NCI-H2107 treated with DMSO at 0.1 percent for 48 hours (cell line): ENCODE measurements around the gene DRAXIN.
A peak's percentile ranks its signal among the peaks of the same experiment; 100 is the strongest.

ENCODE experiments used
- DNase-seq: peaks from one replicate; lab custom pipeline; 2025; ENCODE audit not compliant: unreplicated experiment; lab: John Stamatoyannopoulos, UW

DRAXIN gene

GRCh38 chr1:11691302-11691914 lies at the start of gene DRAXIN:
Gene DRAXIN, plus strand, starts transcription at chr1:11691710. Its CDS starts 14,549 bp downstream, at chr1:11706259.
- DNase-seq: no peak

GRCh38 chr1:11641776-11642305 lies 49.7 kb upstream of the DRAXIN start:
- no peak for DNase-seq

DNA sequence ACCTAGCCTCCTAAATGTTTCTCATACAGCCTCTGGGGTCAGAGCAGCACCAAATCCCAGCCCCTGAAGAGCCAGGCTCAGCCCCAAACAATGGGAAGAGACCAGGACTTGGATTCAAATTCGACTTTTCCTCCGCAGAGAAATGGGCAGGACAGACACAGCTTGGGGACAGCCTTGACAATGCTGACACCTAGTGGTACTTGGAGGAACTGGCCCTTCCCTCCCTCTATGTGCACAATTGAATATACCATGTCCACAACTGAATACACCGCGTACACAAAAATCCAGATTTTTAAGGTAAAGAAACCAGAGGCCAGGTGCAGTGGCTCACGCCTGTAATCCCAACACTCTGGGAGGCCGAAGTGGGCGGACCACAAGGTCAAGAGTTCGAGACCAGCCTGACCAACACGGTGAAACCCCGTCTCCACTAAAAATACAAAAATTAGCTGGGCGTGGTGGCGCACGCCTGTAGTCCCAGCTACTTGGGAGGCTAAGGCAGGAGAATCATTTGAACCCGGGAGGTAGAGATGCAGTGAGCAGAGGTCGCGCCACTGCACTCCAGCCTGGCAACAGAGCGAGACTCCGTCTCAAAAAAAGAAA lies 49.0 kb upstream of the DRAXIN start:
- DNase-seq: peak; percentile 63

DNA sequence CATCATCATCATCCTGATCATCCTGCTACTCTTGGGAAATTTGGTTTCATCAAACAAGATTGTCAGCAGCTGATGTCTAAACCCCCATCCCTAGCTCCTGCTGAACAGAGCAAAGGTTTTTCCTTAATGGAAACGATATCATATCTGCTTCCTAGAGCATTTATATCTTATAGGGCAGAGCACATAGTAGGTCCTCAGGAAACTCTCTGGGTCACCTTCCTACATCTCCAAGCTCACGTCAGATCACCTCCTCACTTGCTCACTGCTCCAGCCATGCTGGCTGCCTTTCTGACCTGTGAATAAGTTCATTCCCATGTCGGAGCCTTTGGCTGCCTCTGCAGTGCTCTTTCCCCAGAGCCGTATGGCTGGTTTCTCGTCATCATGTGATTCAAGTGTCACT lies 47.7 kb upstream of the DRAXIN start:
- no peak for DNase-seq

DNA sequence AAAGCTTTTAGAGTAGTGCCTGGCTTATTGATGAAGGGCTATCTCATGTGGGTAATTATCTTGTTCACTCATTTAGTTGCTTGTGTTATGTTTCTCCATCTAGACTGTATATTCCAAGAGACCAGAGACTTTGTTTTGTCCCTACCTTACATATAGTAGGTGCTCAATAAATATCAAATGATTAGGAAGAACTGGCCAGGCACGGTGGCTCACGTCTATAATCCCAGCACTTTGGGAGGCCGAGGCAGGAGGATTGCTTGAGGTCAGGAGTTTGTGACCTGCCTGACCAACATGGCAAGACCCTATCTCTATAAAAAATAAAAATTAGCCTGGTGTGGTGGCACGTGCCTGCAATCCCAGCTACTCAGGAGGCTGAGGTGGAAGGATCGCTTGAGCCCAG lies 46.2 kb upstream of the DRAXIN start:
- no peak for DNase-seq

GRCh38 chr1:11645670-11646265 lies 45.7 kb upstream of the DRAXIN start:
- peak; percentile 81 for DNase-seq

- DNase-seq: no peak
These were observed 45.2 kb upstream of the DRAXIN start for GRCh38 chr1:11646317-11646716.

- DNase-seq: no peak
These were observed 44.2 kb upstream of the DRAXIN start for GRCh38 chr1:11647333-11647732.

DNA sequence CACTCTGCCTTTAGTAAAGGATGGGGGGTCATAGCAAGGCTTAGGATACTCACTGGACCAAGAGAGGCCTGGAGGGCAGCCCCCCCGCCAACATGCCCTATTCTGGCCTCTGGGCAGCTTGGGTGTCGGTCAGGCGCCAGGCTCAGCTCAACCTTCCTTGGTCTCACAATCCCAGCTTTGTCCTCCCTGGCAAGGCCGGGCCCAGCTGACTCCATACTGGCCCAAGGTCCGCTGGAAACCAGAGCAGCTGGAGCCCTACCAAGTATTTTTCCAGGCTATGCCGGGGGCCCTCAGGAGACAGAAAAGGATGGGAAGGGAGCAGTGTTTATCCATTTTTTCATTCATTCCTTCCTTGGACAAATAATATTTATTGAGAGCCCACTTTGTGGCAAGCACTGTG lies 43.5 kb upstream of the DRAXIN start:
- no peak for DNase-seq

DNA sequence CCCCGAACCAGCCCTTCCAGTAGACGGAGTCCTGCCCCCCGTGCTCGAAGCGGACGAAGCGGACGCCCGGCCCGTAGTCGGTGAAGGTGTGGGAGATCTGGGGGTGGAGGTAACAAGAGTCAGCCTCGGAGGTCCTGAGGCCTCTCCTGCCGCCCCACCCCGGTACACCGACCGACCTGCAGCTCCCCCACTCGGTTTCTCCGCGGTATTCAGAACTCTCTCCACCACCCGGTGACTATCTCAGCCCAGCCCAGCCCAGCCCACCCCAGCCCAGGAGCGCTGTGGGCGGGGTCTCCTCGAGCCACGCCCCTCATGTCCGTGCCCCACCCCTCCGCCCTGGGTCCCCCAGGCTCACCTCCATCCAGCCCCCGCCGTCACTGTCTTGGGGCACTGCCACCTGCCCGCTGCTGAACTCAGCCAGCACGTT lies 42.8 kb upstream of the DRAXIN start:
- DNase-seq: no peak

- no peak for DNase-seq
These were observed 42.3 kb upstream of the DRAXIN start for GRCh38 chr1:11649237-11649623.

DNA sequence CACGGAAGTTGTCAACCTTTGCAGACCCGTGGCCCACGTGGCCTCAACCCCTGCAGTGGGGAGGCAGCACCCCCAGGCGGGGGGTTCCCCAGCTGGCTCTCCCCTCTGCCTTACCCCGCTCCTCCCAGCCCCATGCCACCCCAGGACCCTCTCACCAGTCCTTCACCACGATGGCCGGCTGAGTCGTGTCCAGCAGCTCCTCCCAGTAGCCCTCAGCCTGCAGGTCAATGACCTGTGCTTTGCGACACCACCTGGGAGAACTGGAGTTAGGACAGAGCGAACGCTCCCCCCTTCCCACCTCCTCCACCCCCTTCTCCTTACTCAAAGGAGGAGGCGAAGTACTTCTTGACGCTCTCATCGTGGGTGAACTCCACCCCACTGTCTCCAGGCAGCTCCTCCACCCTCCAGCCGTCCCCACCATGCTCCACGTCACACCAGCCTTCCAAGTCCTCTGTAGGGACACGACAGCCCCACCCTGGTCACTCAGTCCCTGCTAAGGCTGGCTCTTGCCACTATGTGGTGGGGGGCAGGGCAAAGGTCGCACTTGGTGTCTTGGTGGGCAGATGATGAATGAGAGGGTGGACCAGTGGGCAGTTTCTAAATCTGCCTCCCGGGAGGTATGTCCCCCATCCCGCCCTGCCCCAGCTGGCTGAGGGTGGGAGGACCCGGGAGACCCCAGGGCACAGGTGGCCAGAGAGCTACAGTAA lies 41.7 kb upstream of the DRAXIN start:
- no peak for DNase-seq

GRCh38 chr1:11650331-11650991 lies 41.0 kb upstream of the DRAXIN start:
- DNase-seq: no peak

- no peak for DNase-seq
These were observed 40.5 kb upstream of the DRAXIN start for GRCh38 chr1:11651017-11651416.

DNA sequence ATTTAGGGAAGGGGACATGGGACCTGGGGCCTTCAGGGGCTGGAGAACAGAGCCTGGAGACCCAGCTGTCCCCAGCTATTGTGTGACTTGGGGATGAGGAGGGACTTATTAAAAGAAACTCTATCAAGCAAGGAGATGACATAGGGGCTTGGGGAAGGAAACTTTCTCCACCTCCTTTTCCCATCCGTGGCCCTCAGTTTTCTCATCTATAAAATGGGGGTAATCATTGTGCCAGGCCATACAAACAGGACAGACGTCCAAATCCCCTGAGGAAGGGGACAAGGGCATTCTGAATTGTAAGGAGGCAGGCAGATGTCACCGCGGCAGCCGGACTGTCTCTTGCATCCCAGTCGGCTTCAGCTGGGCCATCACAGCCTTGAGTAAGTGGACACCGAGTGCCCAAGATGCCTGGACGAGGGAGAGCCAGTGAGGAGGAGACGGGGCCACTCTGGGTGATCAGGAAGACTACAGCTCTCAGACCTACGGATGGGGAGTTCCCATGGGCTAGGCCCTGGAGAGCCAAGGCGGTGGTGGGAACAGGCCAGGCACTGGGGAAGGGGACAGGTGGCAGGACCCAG lies 39.2 kb upstream of the DRAXIN start:
- no peak for DNase-seq

GRCh38 chr1:11653101-11653860 lies 38.2 kb upstream of the DRAXIN start:
- peak; percentile 59 for DNase-seq

DNA sequence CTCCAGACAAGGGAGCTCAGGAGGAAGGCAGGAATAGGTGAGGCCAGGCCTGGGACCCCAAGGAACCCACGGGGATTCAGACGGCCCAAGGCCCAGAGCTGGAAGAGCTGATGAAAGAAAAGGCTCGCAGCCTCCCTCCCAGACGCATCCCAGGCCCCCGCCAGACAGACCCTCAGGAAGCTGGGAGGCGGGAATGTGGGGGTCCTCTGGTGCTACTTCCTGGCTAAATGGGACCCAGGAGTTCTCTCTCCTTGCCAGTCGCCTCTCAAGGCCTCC lies 37.7 kb upstream of the DRAXIN start:
- DNase-seq: no peak

DNA sequence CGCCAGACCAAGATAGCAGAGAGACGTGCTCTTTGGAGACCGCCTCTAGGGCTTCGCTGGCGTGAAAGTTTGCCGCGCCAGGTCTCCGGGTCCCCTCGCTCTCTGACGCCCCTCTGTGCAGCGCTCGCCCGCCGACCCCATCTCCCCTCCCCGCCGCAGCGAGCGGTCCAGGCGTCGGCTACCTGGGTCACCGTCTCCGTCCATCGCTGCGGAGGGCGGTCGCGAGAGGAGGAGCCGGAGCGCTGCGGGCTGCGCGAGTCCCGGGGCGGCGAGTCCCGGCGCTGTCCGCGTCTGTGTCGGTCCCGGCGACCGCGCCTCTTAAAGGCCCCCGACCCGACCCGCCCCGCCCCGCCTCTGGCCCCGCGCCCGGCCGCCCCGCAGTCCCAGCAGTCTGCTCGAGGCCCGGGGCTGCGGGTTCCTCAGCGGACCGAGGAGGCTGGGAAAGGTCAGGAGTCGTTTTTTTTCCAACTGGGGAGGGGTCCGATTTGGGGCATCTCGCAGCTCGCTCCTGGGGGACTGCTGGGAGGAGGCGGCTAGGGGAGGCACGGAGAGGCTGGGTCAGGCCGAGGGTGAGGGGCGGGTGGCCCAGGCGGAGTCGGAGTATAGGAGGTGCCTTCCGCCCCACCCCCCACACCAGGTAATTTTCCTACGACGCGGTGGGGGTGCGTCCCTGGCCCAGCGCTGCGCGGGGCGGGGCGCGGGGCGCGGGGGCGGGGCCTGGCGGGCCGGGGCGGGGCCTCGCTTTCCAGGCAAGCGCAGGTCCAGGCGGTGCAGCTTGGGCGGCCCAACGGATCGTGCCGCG lies 37.2 kb upstream of the DRAXIN start, which contains the start of the genes FBXO2 and FBXO44:
TSS of gene FBXO2 (minus strand) at position 293 of the 802 bp plus-strand sequence. CDS start at position 204, 89 bp downstream.
TSS of gene FBXO44 (plus strand) at position 741 of the 802 bp plus-strand sequence. CDS start 959 bp downstream, outside the sequence.
- DNase-seq: no peak
